SK-N-SH (cell line): ENCODE results near the gene AHNAK.

Source experiments
- NRF1 ChIP-seq: IDR thresholded peaks from 2 replicates; pipeline ENCODE4 v1.6.1; 2012; ENCODE audit warnings: low read depth, mild to moderate bottlenecking, low read length
- RFX5 ChIP-seq: IDR thresholded peaks from 2 replicates; pipeline ENCODE4 v1.6.1; 2012; ENCODE audit warnings: mild to moderate bottlenecking, improper control_type of control experiment, low read length
- TF ChIP-seq, protein P1 (sequence below): fragments of 200-600 bp; sonication (generic); IDR thresholded peaks from 2 replicates; pipeline ENCODE4 v1.6.1; 2017; ENCODE audit warnings: antibody characterized with exemption, mild to moderate bottlenecking, moderate library complexity

DNA sequence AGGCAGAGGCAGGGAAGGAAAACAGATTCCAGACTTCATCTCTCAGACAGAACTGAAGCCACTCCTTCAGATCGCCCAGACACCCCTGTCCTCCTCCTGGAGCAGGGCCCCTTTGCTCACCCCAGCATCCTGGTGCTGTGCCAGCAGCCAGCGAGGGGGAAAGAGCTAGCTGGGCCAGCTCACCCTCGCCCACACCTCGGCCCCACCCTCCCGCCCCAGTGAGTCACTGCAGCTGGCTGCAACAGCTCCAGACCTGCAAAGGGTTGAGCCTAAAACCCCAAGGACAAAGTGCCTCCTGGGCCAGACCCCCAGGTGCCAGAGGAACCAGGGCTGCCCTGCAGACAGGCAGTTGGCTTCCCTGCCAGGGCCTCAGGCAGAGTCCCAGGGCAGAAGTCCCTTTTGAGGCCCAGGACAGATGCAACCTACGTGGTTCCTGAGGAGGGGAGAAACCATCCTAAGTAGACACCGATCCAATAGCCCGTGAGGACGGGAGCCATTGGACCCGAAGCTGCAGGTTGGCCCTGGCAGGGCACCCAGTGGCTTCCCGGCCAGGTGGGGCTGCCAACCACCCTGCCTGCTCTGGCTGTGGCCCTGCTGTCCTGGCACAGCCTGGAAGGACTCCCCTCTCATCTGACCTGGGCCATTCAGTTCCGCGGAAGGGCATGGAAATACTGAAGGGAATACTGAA is 7.2 kb downstream of the AHNAK start:
- TF ChIP-seq RFX5 = no peak
- TF ChIP-seq, protein P1, sequence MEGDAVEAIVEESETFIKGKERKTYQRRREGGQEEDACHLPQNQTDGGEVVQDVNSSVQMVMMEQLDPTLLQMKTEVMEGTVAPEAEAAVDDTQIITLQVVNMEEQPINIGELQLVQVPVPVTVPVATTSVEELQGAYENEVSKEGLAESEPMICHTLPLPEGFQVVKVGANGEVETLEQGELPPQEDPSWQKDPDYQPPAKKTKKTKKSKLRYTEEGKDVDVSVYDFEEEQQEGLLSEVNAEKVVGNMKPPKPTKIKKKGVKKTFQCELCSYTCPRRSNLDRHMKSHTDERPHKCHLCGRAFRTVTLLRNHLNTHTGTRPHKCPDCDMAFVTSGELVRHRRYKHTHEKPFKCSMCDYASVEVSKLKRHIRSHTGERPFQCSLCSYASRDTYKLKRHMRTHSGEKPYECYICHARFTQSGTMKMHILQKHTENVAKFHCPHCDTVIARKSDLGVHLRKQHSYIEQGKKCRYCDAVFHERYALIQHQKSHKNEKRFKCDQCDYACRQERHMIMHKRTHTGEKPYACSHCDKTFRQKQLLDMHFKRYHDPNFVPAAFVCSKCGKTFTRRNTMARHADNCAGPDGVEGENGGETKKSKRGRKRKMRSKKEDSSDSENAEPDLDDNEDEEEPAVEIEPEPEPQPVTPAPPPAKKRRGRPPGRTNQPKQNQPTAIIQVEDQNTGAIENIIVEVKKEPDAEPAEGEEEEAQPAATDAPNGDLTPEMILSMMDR = no peak
- TF ChIP-seq NRF1 = no peak
